Mesothelial cell of epicardium (in vitro differentiated cells): ENCODE results near the gene SLC26A1. TPM values are rescaled to one million over a fixed set of nuclear protein-coding genes. Genes with fewer than 3 reads are reported as not detected.

Experiments used
- DNase-seq, 2 experiments: peaks; one replicate each; pipeline ENCODE4 v3.0.0; 2021; ENCODE audit warnings: low spot score in 2 of 2; ENCODE audit not compliant: unreplicated experiment in 2 of 2
- H3K27ac Mint-ChIP-seq: 2 replicates; pipeline ENCODE4 v1.8.0; 2021; ENCODE audit warnings: mixed read lengths
- H3K27me3 Mint-ChIP-seq: 2 replicates; pipeline ENCODE4 v1.8.0; 2021; ENCODE audit warnings: low read depth, mixed read lengths
- H3K36me3 Mint-ChIP-seq: 2 replicates; pipeline ENCODE4 v1.8.0; 2021; ENCODE audit warnings: mixed read lengths
- H3K4me1 Mint-ChIP-seq: 2 replicates; pipeline ENCODE4 v1.8.0; 2021; ENCODE audit warnings: mixed read lengths
- H3K4me3 Mint-ChIP-seq: 2 replicates; pipeline ENCODE4 v1.8.0; 2021; ENCODE audit warnings: mild to moderate bottlenecking, moderate library complexity, mixed read lengths
- H3K9me3 Mint-ChIP-seq: 2 replicates; pipeline ENCODE4 v1.8.0; 2021; ENCODE audit warnings: mixed read lengths
- CTCF ChIP-seq: fragments of 200-600 bp; sonication (generic); IDR thresholded peaks from one replicate; pipeline ENCODE4 v1.5.0; 2021; ENCODE audit warnings: antibody characterized with exemption; ENCODE audit not compliant: unreplicated experiment
- total RNA-seq: library from RNA; stranded (reverse); gene quantifications from 3 replicates; pipeline ENCODE4 v1.2.1, GENCODE V29; 2021

The SLC26A1 gene
- total RNA-seq, 1 donor from 2014 or later, result 0.63 TPM

GRCh38 chr4:986879-987623 lies 6.2 kb downstream of the SLC26A1 start, which contains the start of gene IDUA:
IDUA (plus strand) TSS chr4:987044; CDS start chr4:987085, 41 bp downstream.
- peak; percentile 67 to 85 for DNase-seq
- Mint-ChIP-seq H3K27me3 (no peaks in the 10 kb centered on the region), H3K9me3 (no peaks in the 10 kb centered on the region), H3K36me3 (no peaks in the 10 kb centered on the region), H3K27ac (peak within 1 kb of the TSS; percentile 89), H3K4me1 (peaks cover 21% of the 10 kb centered on the region), H3K4me3 (peak within 1 kb of the TSS; percentile 92)
- peak; percentile 47 for TF ChIP-seq CTCF

GRCh38 chr4:986428-986878 lies 6.8 kb downstream of the SLC26A1 start:
- Mint-ChIP-seq H3K9me3 (no peaks in the 10 kb centered on the region), H3K27me3 (no peaks in the 10 kb centered on the region), H3K36me3 (no peaks in the 10 kb centered on the region), H3K4me3 (peak overlapping the region; percentile 92), H3K27ac (peak overlapping the region; percentile 89), H3K4me1 (peaks cover 21% of the 10 kb centered on the region)
- no peak for DNase-seq
- no peak for TF ChIP-seq CTCF

- H3K4me3 Mint-ChIP-seq, result peak overlapping the region; percentile 92
- no peak overlapping the region for H3K27ac Mint-ChIP-seq
- no peaks in the 10 kb centered on the region for H3K36me3 Mint-ChIP-seq
- no peaks in the 10 kb centered on the region for H3K27me3 Mint-ChIP-seq
- DNase-seq, result peak in 1 of 2 experiments; percentile 75
- no peaks in the 10 kb centered on the region for H3K9me3 Mint-ChIP-seq
- no peak for TF ChIP-seq CTCF
- H3K4me1 Mint-ChIP-seq, result peaks cover 21% of the 10 kb centered on the region
These were observed 7.9 kb downstream of the SLC26A1 start for GRCh38 chr4:985123-985830.

- Mint-ChIP-seq H3K4me3 (peak overlapping the region; percentile 92), H3K9me3 (no peaks in the 10 kb centered on the region), H3K27me3 (no peaks in the 10 kb centered on the region), H3K27ac (no peak overlapping the region), H3K36me3 (no peaks in the 10 kb centered on the region), H3K4me1 (peaks cover 21% of the 10 kb centered on the region)
- no peak for TF ChIP-seq CTCF
- no peak for DNase-seq
These were observed 8.7 kb downstream of the SLC26A1 start for GRCh38 chr4:984336-985054.

- Mint-ChIP-seq H3K9me3 (no peaks in the 10 kb centered on the region), H3K36me3 (no peaks in the 10 kb centered on the region), H3K27me3 (no peaks in the 10 kb centered on the region), H3K4me3 (no peak overlapping the region), H3K27ac (no peak overlapping the region), H3K4me1 (peaks cover 23% of the 10 kb centered on the region)
- TF ChIP-seq CTCF, result no peak
- no peak for DNase-seq
These were observed 10.4 kb downstream of the SLC26A1 start for GRCh38 chr4:982814-983213.
